ENCODE results near the gene ZNF511.

GRCh38 chr10:133267293-133267692 lies 41.4 kb upstream of the ZNF511 start:
- TF ChIP-seq, protein P1, sequence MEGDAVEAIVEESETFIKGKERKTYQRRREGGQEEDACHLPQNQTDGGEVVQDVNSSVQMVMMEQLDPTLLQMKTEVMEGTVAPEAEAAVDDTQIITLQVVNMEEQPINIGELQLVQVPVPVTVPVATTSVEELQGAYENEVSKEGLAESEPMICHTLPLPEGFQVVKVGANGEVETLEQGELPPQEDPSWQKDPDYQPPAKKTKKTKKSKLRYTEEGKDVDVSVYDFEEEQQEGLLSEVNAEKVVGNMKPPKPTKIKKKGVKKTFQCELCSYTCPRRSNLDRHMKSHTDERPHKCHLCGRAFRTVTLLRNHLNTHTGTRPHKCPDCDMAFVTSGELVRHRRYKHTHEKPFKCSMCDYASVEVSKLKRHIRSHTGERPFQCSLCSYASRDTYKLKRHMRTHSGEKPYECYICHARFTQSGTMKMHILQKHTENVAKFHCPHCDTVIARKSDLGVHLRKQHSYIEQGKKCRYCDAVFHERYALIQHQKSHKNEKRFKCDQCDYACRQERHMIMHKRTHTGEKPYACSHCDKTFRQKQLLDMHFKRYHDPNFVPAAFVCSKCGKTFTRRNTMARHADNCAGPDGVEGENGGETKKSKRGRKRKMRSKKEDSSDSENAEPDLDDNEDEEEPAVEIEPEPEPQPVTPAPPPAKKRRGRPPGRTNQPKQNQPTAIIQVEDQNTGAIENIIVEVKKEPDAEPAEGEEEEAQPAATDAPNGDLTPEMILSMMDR (IDR thresholded peaks at IDR 0.05): no peak
- TF ChIP-seq EZH2 (IDR thresholded peaks at IDR 0.05; ENCODE audit: borderline replicate concordance, insufficient read depth, low read depth, low read length, poor library complexity, severe bottlenecking): no peak
